Stomach (tissue), 4 donors: ENCODE measurements around the gene SDF2L1.
"Not testable (repeated sequence)": the region's sequence is repeated elsewhere in the genome, so short reads cannot be mapped to it uniquely, and the experiment has no call there.

Experiments
- CTCF ChIP-seq, 7 experiments: fragments of 450-650 bp in 4 of 7; fragments of 200-600 bp in 3 of 7; sonication (generic) in 3 of 7; IDR thresholded peaks; one replicate each; pipeline ENCODE4 v1.5.1; 2016 to 2019; ENCODE audit warnings: antibody characterized with exemption in 7 of 7, control low read depth in 2 of 7, mild to moderate bottlenecking in 1 of 7
- EP300 ChIP-seq: sonication (generic); formaldehyde crosslinking; IDR thresholded peaks from one replicate; pipeline ENCODE4 v1.6.1; 2017; ENCODE audit warnings: antibody characterized with exemption
- POLR2A ChIP-seq, 4 donors: fragments of 450-650 bp; IDR thresholded peaks; one replicate each; pipeline ENCODE4 v1.6.1; 2016; ENCODE audit warnings: antibody characterized with exemption in 4 of 4, control low read depth in 2 of 4, mild to moderate bottlenecking in 1 of 4, moderate library complexity in 1 of 4
- POLR2AphosphoS5 ChIP-seq, 3 donors: sonication (generic); formaldehyde crosslinking; IDR thresholded peaks; one replicate each; pipeline ENCODE4 v1.6.1; 2016; ENCODE audit warnings: antibody characterized with exemption in 3 of 3

- not testable (repeated sequence) for TF ChIP-seq CTCF (IDR thresholded peaks at IDR 0.05); POLR2AphosphoS5 (IDR thresholded peaks at IDR 0.05); EP300; POLR2A (IDR thresholded peaks at IDR 0.05)
These were observed 45.6 kb upstream of the SDF2L1 start for GRCh38 chr22:21596356-21597135.
